Transverse colon (tissue), 4 donors: ENCODE measurements around the gene RCC2.

Experiments
- POLR2AphosphoS5 ChIP-seq, 3 donors: sonication (generic); formaldehyde crosslinking; IDR thresholded peaks; one replicate each; pipeline ENCODE4 v1.6.1; 2016; ENCODE audit warnings: antibody characterized with exemption in 3 of 3
- TF ChIP-seq, protein P1 (sequence below), 5 experiments: fragments of 200-600 bp in 3 of 5; fragments of 450-650 bp in 2 of 5; sonication (generic) in 3 of 5; IDR thresholded peaks; 1 replicate in 2 of 5; 2 replicates in 3 of 5; pipeline ENCODE4 v1.5.1; 2016 to 2017; ENCODE audit warnings: antibody characterized with exemption in 5 of 5, inconsistent platforms in 3 of 5, mild to moderate bottlenecking in 2 of 5, moderate library complexity in 1 of 5

DNA sequence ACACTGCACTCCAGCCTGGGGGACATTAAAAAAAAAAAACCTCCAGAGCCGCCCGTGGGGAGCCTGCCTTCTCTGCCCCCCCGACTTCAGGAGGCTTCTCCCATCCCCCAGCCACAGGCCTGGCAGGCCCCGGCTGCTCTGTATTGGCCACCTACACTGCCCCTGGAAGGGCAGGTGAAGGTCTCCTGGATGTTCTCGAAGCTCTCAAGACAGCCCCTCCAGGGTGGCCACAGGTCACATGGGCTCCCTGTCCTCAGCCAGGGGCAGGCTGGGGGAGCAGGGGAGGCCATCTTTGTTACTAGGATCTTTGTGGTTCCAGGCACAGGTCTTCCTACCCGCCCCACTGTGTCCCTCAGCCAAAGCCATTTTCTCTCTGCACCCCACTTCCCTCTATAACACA, 34.7 kb downstream of the RCC2 start:
- TF ChIP-seq, protein P1, sequence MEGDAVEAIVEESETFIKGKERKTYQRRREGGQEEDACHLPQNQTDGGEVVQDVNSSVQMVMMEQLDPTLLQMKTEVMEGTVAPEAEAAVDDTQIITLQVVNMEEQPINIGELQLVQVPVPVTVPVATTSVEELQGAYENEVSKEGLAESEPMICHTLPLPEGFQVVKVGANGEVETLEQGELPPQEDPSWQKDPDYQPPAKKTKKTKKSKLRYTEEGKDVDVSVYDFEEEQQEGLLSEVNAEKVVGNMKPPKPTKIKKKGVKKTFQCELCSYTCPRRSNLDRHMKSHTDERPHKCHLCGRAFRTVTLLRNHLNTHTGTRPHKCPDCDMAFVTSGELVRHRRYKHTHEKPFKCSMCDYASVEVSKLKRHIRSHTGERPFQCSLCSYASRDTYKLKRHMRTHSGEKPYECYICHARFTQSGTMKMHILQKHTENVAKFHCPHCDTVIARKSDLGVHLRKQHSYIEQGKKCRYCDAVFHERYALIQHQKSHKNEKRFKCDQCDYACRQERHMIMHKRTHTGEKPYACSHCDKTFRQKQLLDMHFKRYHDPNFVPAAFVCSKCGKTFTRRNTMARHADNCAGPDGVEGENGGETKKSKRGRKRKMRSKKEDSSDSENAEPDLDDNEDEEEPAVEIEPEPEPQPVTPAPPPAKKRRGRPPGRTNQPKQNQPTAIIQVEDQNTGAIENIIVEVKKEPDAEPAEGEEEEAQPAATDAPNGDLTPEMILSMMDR (IDR thresholded peaks at IDR 0.05): no peak
- no peak for TF ChIP-seq POLR2AphosphoS5 (IDR thresholded peaks at IDR 0.05)
